Kasumi-1 (cell line): Measurements from ENCODE around the gene IGF1R.

Experiments used
- DNase-seq, 2 experiments: peaks; one replicate each; lab custom pipeline; 2025; lab: John Stamatoyannopoulos, UW

The IGF1R gene

GRCh38 chr15:98775498-98776230, 127.3 kb downstream of the IGF1R start:
- no peak for DNase-seq

- DNase-seq: no peak
Measured at GRCh38 chr15:98776607-98777281, 128.4 kb downstream of the IGF1R start.

GRCh38 chr15:98777426-98777825, 129.1 kb downstream of the IGF1R start:
- DNase-seq: no peak

DNA sequence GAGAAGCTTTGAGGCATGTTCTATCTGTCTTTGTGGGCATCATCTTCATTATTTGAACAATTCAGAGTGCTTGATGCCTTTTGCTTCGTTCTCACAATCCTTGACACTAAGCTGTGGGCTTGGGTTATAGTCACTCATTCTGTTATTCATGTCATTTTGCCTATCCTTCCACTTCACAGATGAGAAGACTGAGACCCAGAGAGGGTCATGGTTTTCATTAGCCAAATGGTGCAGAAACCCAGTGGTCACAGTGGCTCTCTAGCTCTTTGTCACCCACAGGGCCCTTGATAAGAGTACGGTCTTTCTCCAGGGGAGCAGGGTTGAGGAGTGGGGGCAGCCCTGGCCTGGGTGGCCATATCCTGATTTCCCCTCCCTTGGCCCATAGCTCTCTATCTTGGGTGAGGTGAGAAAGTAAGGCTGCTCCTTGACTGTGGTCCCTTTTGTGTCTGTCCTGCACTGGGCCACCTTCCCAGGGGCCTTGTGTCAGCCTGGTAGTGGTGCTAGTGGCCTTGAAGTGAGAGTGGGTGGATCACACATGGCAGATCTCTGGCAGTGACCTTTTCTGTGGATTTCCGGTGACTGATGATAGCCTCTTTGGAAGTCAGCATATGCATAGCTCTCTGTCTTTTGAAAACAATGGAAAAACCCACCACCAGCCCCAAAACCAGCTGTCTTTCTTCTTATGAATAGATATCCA, 130.1 kb downstream of the IGF1R start:
- DNase-seq: no peak

DNA sequence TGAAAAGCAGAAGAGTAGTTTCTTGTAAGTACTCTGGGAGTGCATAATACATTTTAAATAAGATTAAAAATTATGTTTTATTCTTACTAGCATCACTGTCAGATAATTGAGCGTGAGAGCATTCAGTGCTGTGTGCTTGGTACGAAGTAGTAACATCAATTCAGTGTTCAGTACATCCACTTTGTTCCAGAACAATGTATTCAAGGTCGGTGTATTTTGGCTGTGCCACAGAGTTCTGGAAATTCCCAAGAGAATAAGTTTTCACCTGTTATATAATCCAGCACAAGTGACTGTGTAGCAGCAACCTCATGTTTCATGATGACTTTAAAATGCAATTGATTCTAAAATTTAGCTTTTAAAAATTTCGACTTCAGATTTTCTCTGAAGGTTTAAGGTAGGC, 130.6 kb downstream of the IGF1R start:
- DNase-seq: no peak

- DNase-seq: peak; percentile 85 to 86
Measured at GRCh38 chr15:98779463-98780071, 131.2 kb downstream of the IGF1R start.

GRCh38 chr15:98781838-98782237, 133.5 kb downstream of the IGF1R start:
- no peak for DNase-seq

DNA sequence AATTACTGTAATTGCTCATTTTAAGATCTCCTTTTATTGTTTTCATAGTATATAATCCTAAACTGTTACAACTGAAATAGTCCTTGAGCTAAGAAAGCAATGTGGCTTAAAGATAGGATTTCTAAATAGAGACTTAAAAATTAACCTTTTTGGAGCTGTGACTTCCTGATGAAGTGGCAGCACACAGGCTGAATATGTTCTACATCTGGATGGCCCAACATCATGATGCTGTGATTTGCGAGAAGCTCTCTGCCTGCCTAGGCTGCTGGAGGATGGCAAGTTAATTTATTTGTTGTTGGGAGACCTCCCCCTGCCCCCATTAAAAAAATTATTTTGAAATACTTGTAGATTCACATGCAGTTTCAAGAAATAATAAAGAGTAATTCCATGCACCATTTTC, 134.5 kb downstream of the IGF1R start:
- no peak for DNase-seq

DNA sequence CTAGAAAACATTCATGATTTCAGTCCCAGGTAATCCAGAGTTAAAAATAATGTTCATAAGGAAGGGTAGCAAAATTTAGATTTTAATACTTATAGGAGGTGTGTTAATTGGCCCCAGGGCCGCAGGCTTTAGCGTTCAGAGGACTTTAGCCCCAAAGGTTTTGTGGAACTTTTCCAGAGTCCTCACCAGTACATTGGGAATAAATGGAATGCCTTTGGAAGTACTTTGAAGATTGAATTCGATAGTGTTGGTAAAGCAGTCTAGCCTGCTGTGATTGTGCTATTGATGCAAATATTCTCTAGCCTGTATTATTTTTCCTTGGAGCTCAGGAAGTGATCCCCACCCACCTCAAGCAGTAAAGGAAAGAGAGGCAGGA, 137.1 kb downstream of the IGF1R start:
- DNase-seq: no peak

DNA sequence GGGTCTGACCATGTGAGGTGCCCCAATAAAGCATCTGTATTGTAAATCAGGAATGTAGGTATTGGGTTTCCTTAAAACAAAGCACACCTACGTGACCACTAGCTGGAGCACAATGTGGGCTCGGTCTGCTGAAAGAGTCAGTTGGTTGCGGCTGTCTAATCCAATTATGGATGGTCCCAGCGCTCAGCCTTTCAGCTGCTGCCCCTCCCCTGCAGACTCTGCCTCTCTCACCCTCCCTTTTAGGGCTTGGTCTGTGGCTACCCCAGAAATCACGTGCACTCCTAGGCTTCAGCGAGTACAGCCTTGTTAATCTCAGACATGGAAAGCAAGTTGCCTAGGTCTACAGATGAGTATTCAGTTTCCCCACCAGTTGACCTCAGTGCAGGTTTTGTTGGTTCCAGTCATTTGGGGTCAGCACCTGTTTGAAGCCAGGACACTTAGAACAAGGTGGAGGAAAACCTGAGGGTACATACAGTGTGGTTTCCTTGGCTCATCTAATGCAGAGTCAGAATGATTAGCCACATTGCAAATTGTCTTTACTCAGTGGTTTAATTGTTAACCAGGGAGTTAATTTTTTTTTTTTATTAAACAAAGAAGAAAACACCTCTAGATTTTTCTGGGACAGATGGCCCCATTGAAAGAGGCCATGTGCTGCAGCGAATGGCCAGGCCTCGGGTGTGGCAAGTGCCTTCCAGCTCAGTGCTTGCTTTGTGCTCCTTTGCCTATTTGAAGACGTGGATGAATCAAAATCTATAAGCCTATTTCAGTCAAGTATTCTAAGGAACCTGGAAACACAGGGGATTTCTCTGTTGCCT, 137.7 kb downstream of the IGF1R start:
- DNase-seq: no peak

- DNase-seq: no peak
Measured at GRCh38 chr15:98786717-98787116, 138.4 kb downstream of the IGF1R start.

- DNase-seq: no peak
Measured at GRCh38 chr15:98787194-98787593, 138.9 kb downstream of the IGF1R start.

GRCh38 chr15:98787936-98788757, 139.8 kb downstream of the IGF1R start:
- DNase-seq: peak; percentile 44 to 57

DNA sequence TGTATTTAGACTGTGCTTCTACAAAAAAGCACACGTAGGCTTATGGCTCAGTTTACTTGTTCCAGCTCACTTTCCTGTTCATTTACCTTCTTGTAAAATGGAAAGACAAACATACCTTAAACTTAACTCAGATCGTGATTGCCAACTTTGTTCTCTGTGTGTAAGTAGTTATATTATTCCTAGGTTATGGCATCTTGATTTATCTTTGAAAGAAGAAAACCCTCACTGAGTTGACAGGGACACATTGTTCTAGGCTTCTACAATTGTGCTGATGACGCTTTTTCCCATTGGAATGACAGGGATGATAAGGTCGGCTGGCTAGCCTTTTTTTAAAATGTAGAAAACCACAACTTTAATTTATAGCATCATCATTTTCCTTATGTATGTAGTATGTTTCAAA, 140.7 kb downstream of the IGF1R start:
- DNase-seq: no peak

DNA sequence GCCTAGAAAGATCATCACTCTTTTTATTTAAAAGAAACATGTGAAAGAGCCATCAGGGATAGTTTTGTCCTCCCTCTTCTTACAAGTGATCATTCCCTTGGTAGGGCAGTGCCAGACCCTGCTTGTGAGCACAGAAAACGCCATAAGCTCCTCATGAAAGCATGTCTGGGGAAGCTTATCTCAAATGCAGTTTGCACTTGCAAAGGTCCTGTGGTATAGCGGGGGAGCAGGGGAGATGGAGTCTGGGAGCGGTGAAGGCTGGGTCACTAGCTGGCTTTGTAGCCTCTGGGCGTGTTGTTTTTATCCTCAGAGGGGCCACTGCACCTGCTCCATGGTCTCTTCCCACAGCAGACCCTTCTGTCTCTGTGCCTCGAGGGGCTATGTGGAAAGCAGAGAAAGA, 141.9 kb downstream of the IGF1R start:
- DNase-seq: no peak

DNA sequence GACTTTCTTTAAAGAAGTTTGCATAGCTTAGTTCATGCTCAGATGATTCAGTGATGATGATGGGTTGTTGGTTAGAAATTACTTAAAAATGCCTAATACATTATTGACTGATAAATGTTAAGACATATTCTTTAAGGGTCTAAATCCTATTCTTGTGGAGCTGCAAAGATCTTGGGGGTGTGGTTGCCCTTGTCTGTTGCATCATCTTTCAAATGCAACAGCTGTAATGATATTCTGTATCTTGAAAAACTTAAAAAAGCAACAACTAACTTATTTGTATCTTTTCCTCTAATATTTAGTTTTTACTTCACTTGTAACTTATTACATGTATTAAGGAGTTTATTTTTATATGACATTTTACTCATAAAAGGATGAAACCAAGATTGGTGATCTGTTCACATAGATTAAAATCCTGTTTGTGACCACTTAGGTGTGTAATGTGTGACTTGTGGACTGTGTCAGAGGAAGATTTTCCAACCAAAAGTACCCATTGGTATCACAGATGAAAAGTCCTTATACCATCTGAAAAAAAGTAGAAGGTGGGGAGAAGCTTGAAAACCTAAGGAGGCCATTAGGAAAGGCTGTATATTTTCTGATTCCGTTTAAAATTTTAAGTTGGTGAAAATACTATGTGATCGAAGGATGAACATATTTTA, 142.8 kb downstream of the IGF1R start:
- DNase-seq: no peak

DNA sequence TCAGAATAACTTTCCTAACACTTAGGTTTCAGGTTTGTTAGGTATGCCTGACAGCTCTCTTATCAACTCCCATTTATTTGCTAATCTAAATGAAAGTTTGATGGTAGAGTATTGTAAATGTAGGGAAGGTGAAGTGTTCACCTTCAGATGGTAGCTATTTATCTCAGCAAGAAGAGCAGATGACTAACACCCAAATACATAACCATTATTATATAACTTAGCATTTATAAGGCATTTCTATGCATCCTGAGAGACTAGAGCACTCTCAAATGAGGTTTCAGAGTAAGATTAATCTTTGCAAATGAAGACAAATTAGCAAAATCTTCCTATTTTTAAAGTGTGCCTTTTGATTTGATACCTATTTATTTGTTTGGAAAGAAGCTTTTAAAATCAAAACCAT, 143.8 kb downstream of the IGF1R start:
- no peak for DNase-seq

DNA sequence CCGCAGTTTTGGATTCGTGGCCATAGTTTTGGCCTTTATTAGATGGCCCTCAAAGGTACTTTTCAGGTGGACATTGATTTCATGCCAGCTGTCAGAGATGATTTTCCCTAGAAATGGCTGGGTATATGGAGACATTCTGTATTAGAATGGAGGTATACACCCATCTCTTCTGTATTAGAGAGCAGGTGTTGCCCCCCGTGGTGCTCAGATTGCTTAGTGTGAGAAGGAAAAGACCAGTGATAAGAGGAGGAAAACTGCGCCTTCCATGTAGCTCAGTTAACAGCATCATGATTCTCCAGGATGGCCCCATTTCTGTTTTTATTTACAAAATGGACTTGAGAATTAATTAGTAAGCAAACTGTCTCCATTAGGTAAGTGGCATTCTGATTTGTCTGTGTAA, 145.9 kb downstream of the IGF1R start:
- no peak for DNase-seq

GRCh38 chr15:98794748-98795147, 146.4 kb downstream of the IGF1R start:
- no peak for DNase-seq

DNA sequence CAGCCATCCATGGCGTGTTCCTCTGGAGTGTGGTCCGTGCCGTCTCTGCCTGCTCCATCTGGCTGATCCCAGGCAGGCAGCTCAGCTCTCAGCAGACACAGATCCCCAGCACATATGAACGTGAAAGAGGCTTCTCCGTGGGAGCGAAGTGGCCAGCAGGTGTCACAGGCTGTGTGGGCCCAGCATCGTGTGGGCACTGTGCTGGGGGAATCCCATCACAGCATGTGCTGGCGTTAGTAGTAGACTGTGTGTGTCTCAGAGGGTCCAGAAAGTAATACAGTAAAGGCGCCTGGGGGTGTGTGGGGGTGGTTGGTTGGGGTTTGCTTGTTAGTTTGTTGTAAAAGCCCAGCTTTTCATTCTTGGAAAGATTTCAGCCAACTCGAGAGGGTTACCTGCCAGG, 147.6 kb downstream of the IGF1R start:
- no peak for DNase-seq
